COLO829 (cell line): ENCODE data around the gene PPP2R5C.
"Not testable (repeated sequence)": the region's sequence is repeated elsewhere in the genome, so short reads cannot be mapped to it uniquely, and the experiment has no call there.

Experiments
- DNase-seq: peaks from one replicate; pipeline ENCODE4 v3.0.0; 2012; ENCODE audit warnings: low spot score

The PPP2R5C gene

GRCh38 chr14:101761032-101761880 lies at the start of gene PPP2R5C:
PPP2R5C (plus strand) TSS chr14:101761709; CDS start chr14:101761894, 185 bp downstream.
- peak; percentile 92 for DNase-seq

- not testable (repeated sequence) for DNase-seq
These were observed 49.7 kb upstream of the PPP2R5C start for GRCh38 chr14:101711857-101712233.

- DNase-seq, result not testable (repeated sequence)
These were observed 49.2 kb upstream of the PPP2R5C start for GRCh38 chr14:101712341-101712740.

- not testable (repeated sequence) for DNase-seq
These were observed 48.4 kb upstream of the PPP2R5C start for GRCh38 chr14:101713091-101713490.

GRCh38 chr14:101713621-101714349 lies 47.7 kb upstream of the PPP2R5C start:
- no peak for DNase-seq

- DNase-seq, result no peak
These were observed 47.1 kb upstream of the PPP2R5C start for GRCh38 chr14:101714394-101714793.

GRCh38 chr14:101715210-101716076 lies 46.1 kb upstream of the PPP2R5C start:
- no peak for DNase-seq

- DNase-seq, result no peak
These were observed 45.2 kb upstream of the PPP2R5C start for GRCh38 chr14:101716077-101716950.

- no peak for DNase-seq
These were observed 44.4 kb upstream of the PPP2R5C start for GRCh38 chr14:101716956-101717662.

GRCh38 chr14:101717663-101718490 lies 43.6 kb upstream of the PPP2R5C start:
- DNase-seq, result no peak

- DNase-seq, result no peak
These were observed 42.4 kb upstream of the PPP2R5C start for GRCh38 chr14:101719045-101719645.

GRCh38 chr14:101719708-101720107 lies 41.8 kb upstream of the PPP2R5C start:
- DNase-seq, result no peak

- peak; percentile 85 for DNase-seq
These were observed 40.4 kb upstream of the PPP2R5C start for GRCh38 chr14:101721111-101721510.

GRCh38 chr14:101721951-101722661 lies 39.4 kb upstream of the PPP2R5C start:
- peak; percentile 97 for DNase-seq

GRCh38 chr14:101723061-101723595 lies 38.4 kb upstream of the PPP2R5C start:
- DNase-seq, result no peak

GRCh38 chr14:101725652-101726051 lies 35.9 kb upstream of the PPP2R5C start:
- not testable (repeated sequence) for DNase-seq

- no peak for DNase-seq
These were observed 35.1 kb upstream of the PPP2R5C start for GRCh38 chr14:101726295-101726953.

- no peak for DNase-seq
These were observed 34.6 kb upstream of the PPP2R5C start for GRCh38 chr14:101726954-101727302.
